GM23248 (cell line): ENCODE data around the gene SETD7.

Source experiments
- EZH2 ChIP-seq: fragments of 200-600 bp; sonication (generic); IDR thresholded peaks from 2 replicates; pipeline ENCODE4 v1.6.1; 2018; ENCODE audit warnings: antibody characterized with exemption, mild to moderate bottlenecking; ENCODE audit not compliant: insufficient read depth, poor library complexity, severe bottlenecking
- EZH2phosphoT487 ChIP-seq: fragments of 200-600 bp; sonication (generic); IDR thresholded peaks from 2 replicates; pipeline ENCODE4 v1.6.1; 2018; ENCODE audit warnings: antibody characterized with exemption, moderate library complexity, mild to moderate bottlenecking, low read depth; ENCODE audit not compliant: insufficient read depth

GRCh38 chr4:139556724-139557555 is 921 bp upstream of the SETD7 start:
- no peak for TF ChIP-seq EZH2
- no peak for TF ChIP-seq EZH2phosphoT487
